ENCODE data around the gene RGS14. TPM values are rescaled to one million over a fixed set of nuclear protein-coding genes. Genes with fewer than 3 reads are reported as not detected.

RGS14 gene
- total and polyA plus RNA-seq, 4 experiments from 2014 or later, result 62.3 to 168 (median 132) TPM

GRCh38 chr5:177404641-177405179, 47.0 kb downstream of the RGS14 start:
- Histone ChIP-seq H3K4me3 (ENCODE audit: low read length in 2 of 2) (no peak overlapping the region), H3K4me1 (ENCODE audit: insufficient read depth, low read length) (peaks cover 39% of the 10 kb centered on the region), H3K9me3 (ENCODE audit: control insufficient read depth in 1 of 2, low read length in 2 of 2) (no peaks in the 10 kb centered on the region), H3K27me3 (ENCODE audit: insufficient read depth, low read length) (no peaks in the 10 kb centered on the region), H3K36me3 (ENCODE audit: insufficient read depth, low read length) (no peaks in the 10 kb centered on the region), H3K27ac (ENCODE audit: low read depth, low read length) (peak overlapping the region; percentile 63)
- ChIA-PET POLR2A (ENCODE audit: partially characterized antibody) (interaction anchor here (0.8 to 7.1 kb wide), 17 partner anchors 8 to 101 kb away, joined by 3 to 555 read pairs (median 9); partner anchors contain the start of genes GRK6, PDLIM7, PRELID1 and PRR7), CTCF (ENCODE audit: partially characterized antibody) (interaction anchor here (1.0 to 16.6 kb wide), 27 partner anchors 8 to 870 kb away, joined by 3 to 821 read pairs (median 16); partner anchors contain the start of genes GRK6, LMAN2, MXD3 and PDLIM7)
- H3K9me3 Mint-ChIP-seq, result no peaks in the 10 kb centered on the region
- H3K27me3 Mint-ChIP-seq, result no peaks in the 10 kb centered on the region
- H3K4me3 Mint-ChIP-seq, result peak overlapping the region; percentile 4 to 90 (median 50)
- DNase-seq, result no peak
- peak overlapping the region in 6 of 7 donors; percentile 35 to 84 (median 58) for H3K27ac Mint-ChIP-seq
- intact Hi-C loops (cut with micrococcal nuclease), result loop anchor here (1.0 to 5.0 kb wide), 3 partner anchors 42 to 93 kb away; partner anchors contain the start of gene PDLIM7
- peaks cover 6 to 36% (median 22%) of the 10 kb centered on the region in 4 donors for H3K4me1 Mint-ChIP-seq
- H3K36me3 Mint-ChIP-seq, result no peaks in the 10 kb centered on the region

DNA sequence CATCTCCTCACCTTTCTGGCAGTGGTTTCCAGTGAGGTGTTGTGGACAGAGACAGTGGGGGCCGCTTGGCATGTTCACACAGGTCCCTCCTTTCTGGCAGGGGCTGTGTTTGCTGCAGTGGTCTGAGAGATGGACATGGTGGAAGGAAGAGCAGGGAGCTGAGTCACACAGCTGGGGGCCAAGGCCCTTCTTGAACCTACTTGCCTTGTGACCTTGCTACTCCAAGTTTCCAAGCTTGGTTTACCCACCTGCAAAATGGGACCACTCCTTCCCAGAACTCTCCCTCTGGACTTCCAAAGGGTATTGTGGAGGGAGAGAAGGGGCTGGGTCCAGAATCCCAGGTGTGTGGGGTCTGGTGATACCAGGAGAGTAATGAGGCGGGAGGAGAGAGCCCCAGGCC, 47.6 kb downstream of the RGS14 start:
- intact Hi-C loops (cut with micrococcal nuclease), result no loop called here
- Histone ChIP-seq H3K4me1 (ENCODE audit: insufficient read depth, low read length) (peaks cover 39% of the 10 kb centered on the region), H3K27ac (ENCODE audit: low read depth, low read length) (no peak overlapping the region), H3K9me3 (ENCODE audit: control insufficient read depth in 1 of 2, low read length in 2 of 2) (no peaks in the 10 kb centered on the region), H3K4me3 (ENCODE audit: low read length in 2 of 2) (no peak overlapping the region), H3K36me3 (ENCODE audit: insufficient read depth, low read length) (no peaks in the 10 kb centered on the region), H3K27me3 (ENCODE audit: insufficient read depth, low read length) (no peaks in the 10 kb centered on the region)
- Mint-ChIP-seq H3K27me3 (no peaks in the 10 kb centered on the region), H3K4me1 (peaks cover 6 to 37% (median 23%) of the 10 kb centered on the region in 4 donors), H3K27ac (peak overlapping the region in 4 of 7 donors; percentile 30 to 84 (median 61)), H3K4me3 (peak overlapping the region in 1 of 8 donors; percentile 52), H3K9me3 (no peaks in the 10 kb centered on the region), H3K36me3 (no peaks in the 10 kb centered on the region)
- no peak for DNase-seq
- CTCF ChIA-PET (ENCODE audit: partially characterized antibody), result interaction anchor here (1.0 to 16.6 kb wide), 16 partner anchors 12 to 292 kb away, joined by 3 to 821 read pairs (median 32); partner anchors contain the start of genes GRK6, LMAN2, MXD3 and PDLIM7
- POLR2A ChIA-PET (ENCODE audit: partially characterized antibody), result interaction anchor here (1.1 to 7.1 kb wide), 9 partner anchors 9 to 92 kb away, joined by 4 to 555 read pairs (median 19); partner anchors contain the start of genes GRK6, PDLIM7, PRR7 and SLC34A1

GRCh38 chr5:177405805-177406204, 48.1 kb downstream of the RGS14 start:
- POLR2A ChIA-PET (ENCODE audit: partially characterized antibody), result interaction anchor here (2.2 to 7.1 kb wide), 5 partner anchors 16 to 43 kb away, joined by 6 to 555 read pairs (median 138); partner anchors contain the start of genes GRK6, PRR7 and SLC34A1
- no peaks in the 10 kb centered on the region for H3K36me3 ChIP-seq (ENCODE audit: insufficient read depth, low read length)
- no peak overlapping the region for H3K4me3 ChIP-seq (ENCODE audit: low read length in 2 of 2)
- H3K4me1 ChIP-seq (ENCODE audit: insufficient read depth, low read length), result peaks cover 39% of the 10 kb centered on the region
- Mint-ChIP-seq H3K27ac (peak overlapping the region in 1 of 7 donors; percentile 19), H3K27me3 (no peaks in the 10 kb centered on the region), H3K4me3 (no peak overlapping the region), H3K9me3 (no peaks in the 10 kb centered on the region), H3K4me1 (peaks cover 10 to 42% (median 27%) of the 10 kb centered on the region in 4 donors), H3K36me3 (no peaks in the 10 kb centered on the region)
- intact Hi-C loops (cut with micrococcal nuclease), result no loop called here
- H3K27me3 ChIP-seq (ENCODE audit: insufficient read depth, low read length), result no peaks in the 10 kb centered on the region
- DNase-seq, result no peak
- CTCF ChIA-PET (ENCODE audit: partially characterized antibody), result interaction anchor here (1.6 to 16.6 kb wide), 10 partner anchors 11 to 292 kb away, joined by 4 to 821 read pairs (median 60); partner anchors contain the start of genes GRK6, LMAN2, PDLIM7 and PRR7
- no peak overlapping the region for H3K27ac ChIP-seq (ENCODE audit: low read depth, low read length)
- no peaks in the 10 kb centered on the region for H3K9me3 ChIP-seq (ENCODE audit: control insufficient read depth in 1 of 2, low read length in 2 of 2)

- Histone ChIP-seq H3K27me3 (ENCODE audit: insufficient read depth, low read length) (no peaks in the 10 kb centered on the region), H3K27ac (ENCODE audit: low read depth, low read length) (no peak within 1 kb of the TSS), H3K4me1 (ENCODE audit: insufficient read depth, low read length) (peaks cover 36% of the 10 kb centered on the region), H3K9me3 (ENCODE audit: control insufficient read depth in 1 of 2, low read length in 2 of 2) (no peaks in the 10 kb centered on the region), H3K36me3 (ENCODE audit: insufficient read depth, low read length) (no peaks in the 10 kb centered on the region), H3K4me3 (ENCODE audit: low read length in 2 of 2) (no peak within 1 kb of the TSS)
- Mint-ChIP-seq H3K36me3 (no peaks in the 10 kb centered on the region), H3K9me3 (no peaks in the 10 kb centered on the region), H3K4me3 (no peak within 1 kb of the TSS), H3K27me3 (no peaks in the 10 kb centered on the region), H3K4me1 (peaks cover 14 to 47% (median 25%) of the 10 kb centered on the region in 4 donors), H3K27ac (peak within 1 kb of the TSS in 3 of 7 donors; percentile 24 to 53 (median 37))
- intact Hi-C loops (cut with micrococcal nuclease), result no loop called here
- DNase-seq, result no peak
- ChIA-PET CTCF (ENCODE audit: partially characterized antibody) (interaction anchor here (0.7 to 16.6 kb wide), 7 partner anchors 18 to 100 kb away, joined by 3 to 821 read pairs (median 4); partner anchors contain the start of genes GRK6 and PRR7), POLR2A (ENCODE audit: partially characterized antibody) (interaction anchor here (0.8 to 9.4 kb wide), 7 partner anchors 18 to 46 kb away, joined by 3 to 141 read pairs (median 10); partner anchors contain the start of genes GRK6 and PRR7)
These were observed 51.5 kb downstream of the RGS14 start, which contains the start of gene F12 for GRCh38 chr5:177409043-177409801. F12 (minus strand) TSS chr5:177409564; CDS start chr5:177409527, 37 bp downstream.

GRCh38 chr5:177410575-177410974, 52.9 kb downstream of the RGS14 start:
- peaks cover 33% of the 10 kb centered on the region for H3K4me1 ChIP-seq (ENCODE audit: insufficient read depth, low read length)
- no peak overlapping the region for H3K4me3 ChIP-seq (ENCODE audit: low read length in 2 of 2)
- Mint-ChIP-seq H3K4me1 (peaks cover 14 to 43% (median 27%) of the 10 kb centered on the region in 4 donors), H3K27ac (peak overlapping the region in 2 of 7 donors; percentile 40 to 60), H3K9me3 (no peaks in the 10 kb centered on the region), H3K27me3 (no peaks in the 10 kb centered on the region), H3K36me3 (no peaks in the 10 kb centered on the region), H3K4me3 (peak overlapping the region in 1 of 8 donors; percentile 4)
- no peaks in the 10 kb centered on the region for H3K27me3 ChIP-seq (ENCODE audit: insufficient read depth, low read length)
- intact Hi-C loops (cut with micrococcal nuclease), result no loop called here
- H3K9me3 ChIP-seq (ENCODE audit: control insufficient read depth in 1 of 2, low read length in 2 of 2), result no peaks in the 10 kb centered on the region
- H3K27ac ChIP-seq (ENCODE audit: low read depth, low read length), result no peak overlapping the region
- no peak for DNase-seq
- ChIA-PET POLR2A (ENCODE audit: partially characterized antibody) (interaction anchor here (1.3 to 9.4 kb wide), 4 partner anchors 15 to 44 kb away, joined by 5 to 141 read pairs (median 66); partner anchors contain the start of genes GRK6 and PRR7), CTCF (ENCODE audit: partially characterized antibody) (interaction anchor here (0.6 to 16.6 kb wide), 5 partner anchors 8 to 91 kb away, joined by 3 to 821 read pairs (median 3); partner anchors contain the start of genes GRK6, PFN3 and PRR7)
- H3K36me3 ChIP-seq (ENCODE audit: insufficient read depth, low read length), result no peaks in the 10 kb centered on the region

GRCh38 chr5:177412603-177413233, 55.0 kb downstream of the RGS14 start:
- intact Hi-C loops (cut with micrococcal nuclease), result loop anchor here (1.0 kb wide), 1 partner anchor 14 kb away; the partner anchor contains the start of gene GRK6
- Histone ChIP-seq H3K9me3 (ENCODE audit: control insufficient read depth in 1 of 2, low read length in 2 of 2) (no peaks in the 10 kb centered on the region), H3K4me1 (ENCODE audit: insufficient read depth, low read length) (peaks cover 36% of the 10 kb centered on the region), H3K27ac (ENCODE audit: low read depth, low read length) (peak overlapping the region; percentile 47), H3K27me3 (ENCODE audit: insufficient read depth, low read length) (no peaks in the 10 kb centered on the region), H3K36me3 (ENCODE audit: insufficient read depth, low read length) (no peaks in the 10 kb centered on the region), H3K4me3 (ENCODE audit: low read length in 2 of 2) (peak overlapping the region; percentile 6 to 37)
- peaks cover 20 to 49% (median 32%) of the 10 kb centered on the region in 4 donors for H3K4me1 Mint-ChIP-seq
- no peaks in the 10 kb centered on the region for H3K9me3 Mint-ChIP-seq
- POLR2A ChIA-PET (ENCODE audit: partially characterized antibody), result interaction anchor here (0.9 to 9.4 kb wide), 7 partner anchors 9 to 54 kb away, joined by 4 to 141 read pairs (median 8); partner anchors contain the start of genes GRK6 and PRR7
- DNase-seq, result peak in 4 of 5 donors; percentile 59 to 74 (median 65)
- peak overlapping the region; percentile 83 to 94 (median 86) for H3K27ac Mint-ChIP-seq
- no peaks in the 10 kb centered on the region for H3K27me3 Mint-ChIP-seq
- CTCF ChIA-PET (ENCODE audit: partially characterized antibody), result interaction anchor here (1.2 to 16.6 kb wide), 4 partner anchors 9 to 104 kb away, joined by 4 to 821 read pairs (median 7); partner anchors contain the start of gene PRR7
- no peaks in the 10 kb centered on the region for H3K36me3 Mint-ChIP-seq
- H3K4me3 Mint-ChIP-seq, result peak overlapping the region; percentile 76 to 84 (median 79)
